GM10847 (cell line): ENCODE measurements around the gene CEACAM5.

Experiments
- POLR2A ChIP-seq: IDR thresholded peaks from 2 replicates; pipeline ENCODE4 v1.6.1; 2011; ENCODE audit not compliant: insufficient read length; ENCODE audit errors: extremely low read depth

Gene CEACAM5

GRCh38 chr19:41748012-41748411 lies 39.6 kb downstream of the CEACAM5 start:
- no peak for TF ChIP-seq POLR2A

- no peak for TF ChIP-seq POLR2A
Measured at GRCh38 chr19:41753159-41753558, 44.7 kb downstream of the CEACAM5 start.

GRCh38 chr19:41753936-41754529 lies 45.6 kb downstream of the CEACAM5 start:
- TF ChIP-seq POLR2A = no peak

- TF ChIP-seq POLR2A = no peak
Measured at GRCh38 chr19:41755328-41755913, 47.0 kb downstream of the CEACAM5 start, which contains the start of gene CEACAM6. Gene CEACAM6 (plus strand): TSS chr19:41755530. CDS start chr19:41755639, 109 bp downstream.

GRCh38 chr19:41758846-41759245 lies 50.4 kb downstream of the CEACAM5 start:
- no peak for TF ChIP-seq POLR2A

- TF ChIP-seq POLR2A = no peak
Measured at GRCh38 chr19:41767115-41767514, 58.7 kb downstream of the CEACAM5 start.

GRCh38 chr19:41769608-41770007 lies 61.2 kb downstream of the CEACAM5 start:
- TF ChIP-seq POLR2A = no peak

GRCh38 chr19:41771410-41771809 lies 63.0 kb downstream of the CEACAM5 start:
- no peak for TF ChIP-seq POLR2A

- no peak for TF ChIP-seq POLR2A
Measured at GRCh38 chr19:41774515-41774980, 66.1 kb downstream of the CEACAM5 start.

GRCh38 chr19:41776700-41777099 lies 68.3 kb downstream of the CEACAM5 start:
- no peak for TF ChIP-seq POLR2A
